Measurements from ENCODE around the gene AOX1.
"Not testable (repeated sequence)": the region's sequence is repeated elsewhere in the genome, so short reads cannot be mapped to it uniquely, and the experiment has no call there.

AOX1 gene

GRCh38 chr2:200604571-200605255 is 18.9 kb downstream of the AOX1 start:
- H3K36me3 ChIP-seq (ENCODE audit: insufficient read depth, low read length): peaks cover 6% of the 10 kb centered on the region
- peak overlapping the region; percentile 52 for H3K4me2 ChIP-seq (ENCODE audit: low read length)
- no peak overlapping the region for H3K4me3 ChIP-seq (ENCODE audit: low read length)
- peak overlapping the region; percentile 22 for H3K9ac ChIP-seq (ENCODE audit: low read depth, low read length)
- H3K9me3 ChIP-seq (replicated peaks; ENCODE audit: low read length): no peaks in the 10 kb centered on the region
- H3K4me1 ChIP-seq (ENCODE audit: control insufficient read depth, insufficient read depth, low read length): peaks cover 48% of the 10 kb centered on the region
- no peaks in the 10 kb centered on the region for H3K27me3 ChIP-seq (ENCODE audit: control insufficient read depth, insufficient read depth, low read length)

GRCh38 chr2:200608341-200609027 is 22.7 kb downstream of the AOX1 start:
- Histone ChIP-seq H3K9me3 (replicated peaks; ENCODE audit: low read length) (no peaks in the 10 kb centered on the region), H3K4me1 (ENCODE audit: control insufficient read depth, insufficient read depth, low read length) (peaks cover 41% of the 10 kb centered on the region), H3K27me3 (ENCODE audit: control insufficient read depth, insufficient read depth, low read length) (no peaks in the 10 kb centered on the region), H3K36me3 (ENCODE audit: insufficient read depth, low read length) (peaks cover 16% of the 10 kb centered on the region), H3K9ac (ENCODE audit: low read depth, low read length) (no peak overlapping the region), H3K4me3 (ENCODE audit: low read length) (peak overlapping the region; percentile 30), H3K4me2 (ENCODE audit: low read length) (peak overlapping the region; percentile 77)

- peak overlapping the region; percentile 67 for H3K4me3 ChIP-seq (ENCODE audit: low read length)
- H3K4me1 ChIP-seq (ENCODE audit: control insufficient read depth, insufficient read depth, low read length): peaks cover 39% of the 10 kb centered on the region
- H3K27me3 ChIP-seq (ENCODE audit: control insufficient read depth, insufficient read depth, low read length): no peaks in the 10 kb centered on the region
- H3K4me2 ChIP-seq (ENCODE audit: low read length): peak overlapping the region; percentile 77
- H3K9me3 ChIP-seq (replicated peaks; ENCODE audit: low read length): no peaks in the 10 kb centered on the region
- H3K9ac ChIP-seq (ENCODE audit: low read depth, low read length): peak overlapping the region; percentile 82
- peaks cover 21% of the 10 kb centered on the region for H3K36me3 ChIP-seq (ENCODE audit: insufficient read depth, low read length)
These were observed 23.3 kb downstream of the AOX1 start for GRCh38 chr2:200609028-200609614.

- Histone ChIP-seq H3K9ac (ENCODE audit: low read depth, low read length) (peak overlapping the region; percentile 82), H3K4me1 (ENCODE audit: control insufficient read depth, insufficient read depth, low read length) (peaks cover 40% of the 10 kb centered on the region), H3K36me3 (ENCODE audit: insufficient read depth, low read length) (peaks cover 26% of the 10 kb centered on the region), H3K4me2 (ENCODE audit: low read length) (peak overlapping the region; percentile 77), H3K4me3 (ENCODE audit: low read length) (peak overlapping the region; percentile 67)
- H3K27me3 ChIP-seq (ENCODE audit: control insufficient read depth, insufficient read depth, low read length); H3K9me3 ChIP-seq (replicated peaks; ENCODE audit: low read length): not testable (repeated sequence)
These were observed 24.4 kb downstream of the AOX1 start for GRCh38 chr2:200610217-200610616.

GRCh38 chr2:200613692-200614091 is 27.9 kb downstream of the AOX1 start:
- H3K9ac ChIP-seq (ENCODE audit: low read depth, low read length): no peak overlapping the region
- H3K4me1 ChIP-seq (ENCODE audit: control insufficient read depth, insufficient read depth, low read length): peaks cover 64% of the 10 kb centered on the region
- H3K4me2 ChIP-seq (ENCODE audit: low read length): no peak overlapping the region
- peaks cover 38% of the 10 kb centered on the region for H3K36me3 ChIP-seq (ENCODE audit: insufficient read depth, low read length)
- H3K9me3 ChIP-seq (replicated peaks; ENCODE audit: low read length): no peaks in the 10 kb centered on the region
- no peaks in the 10 kb centered on the region for H3K27me3 ChIP-seq (ENCODE audit: control insufficient read depth, insufficient read depth, low read length)
- no peak overlapping the region for H3K4me3 ChIP-seq (ENCODE audit: low read length)

GRCh38 chr2:200614249-200614648 is 28.4 kb downstream of the AOX1 start:
- Histone ChIP-seq H3K27me3 (ENCODE audit: control insufficient read depth, insufficient read depth, low read length) (no peaks in the 10 kb centered on the region), H3K36me3 (ENCODE audit: insufficient read depth, low read length) (peaks cover 38% of the 10 kb centered on the region), H3K4me2 (ENCODE audit: low read length) (no peak overlapping the region), H3K9ac (ENCODE audit: low read depth, low read length) (no peak overlapping the region), H3K4me3 (ENCODE audit: low read length) (no peak overlapping the region), H3K9me3 (replicated peaks; ENCODE audit: low read length) (no peaks in the 10 kb centered on the region), H3K4me1 (ENCODE audit: control insufficient read depth, insufficient read depth, low read length) (peaks cover 66% of the 10 kb centered on the region)

GRCh38 chr2:200615247-200615646 is 29.4 kb downstream of the AOX1 start:
- Histone ChIP-seq H3K4me3 (ENCODE audit: low read length) (no peak overlapping the region), H3K9me3 (replicated peaks; ENCODE audit: low read length) (no peaks in the 10 kb centered on the region), H3K9ac (ENCODE audit: low read depth, low read length) (no peak overlapping the region), H3K36me3 (ENCODE audit: insufficient read depth, low read length) (peaks cover 38% of the 10 kb centered on the region), H3K4me1 (ENCODE audit: control insufficient read depth, insufficient read depth, low read length) (peaks cover 60% of the 10 kb centered on the region), H3K27me3 (ENCODE audit: control insufficient read depth, insufficient read depth, low read length) (no peaks in the 10 kb centered on the region), H3K4me2 (ENCODE audit: low read length) (peak overlapping the region; percentile 16)

- peak overlapping the region; percentile 9 for H3K4me3 ChIP-seq (ENCODE audit: low read length)
- peak overlapping the region; percentile 37 for H3K9ac ChIP-seq (ENCODE audit: low read depth, low read length)
- H3K9me3 ChIP-seq (replicated peaks; ENCODE audit: low read length): no peaks in the 10 kb centered on the region
- no peaks in the 10 kb centered on the region for H3K27me3 ChIP-seq (ENCODE audit: control insufficient read depth, insufficient read depth, low read length)
- H3K4me2 ChIP-seq (ENCODE audit: low read length): peak overlapping the region; percentile 42
- H3K4me1 ChIP-seq (ENCODE audit: control insufficient read depth, insufficient read depth, low read length): peaks cover 56% of the 10 kb centered on the region
- peaks cover 45% of the 10 kb centered on the region for H3K36me3 ChIP-seq (ENCODE audit: insufficient read depth, low read length)
These were observed 30.4 kb downstream of the AOX1 start for GRCh38 chr2:200616193-200616592.

GRCh38 chr2:200616656-200617055 is 30.8 kb downstream of the AOX1 start:
- peak overlapping the region; percentile 42 for H3K4me2 ChIP-seq (ENCODE audit: low read length)
- H3K9me3 ChIP-seq (replicated peaks; ENCODE audit: low read length): no peaks in the 10 kb centered on the region
- H3K4me1 ChIP-seq (ENCODE audit: control insufficient read depth, insufficient read depth, low read length): peaks cover 54% of the 10 kb centered on the region
- H3K36me3 ChIP-seq (ENCODE audit: insufficient read depth, low read length): peaks cover 45% of the 10 kb centered on the region
- peak overlapping the region; percentile 37 for H3K9ac ChIP-seq (ENCODE audit: low read depth, low read length)
- H3K27me3 ChIP-seq (ENCODE audit: control insufficient read depth, insufficient read depth, low read length): no peaks in the 10 kb centered on the region
- H3K4me3 ChIP-seq (ENCODE audit: low read length): no peak overlapping the region

- H3K4me2 ChIP-seq (ENCODE audit: low read length): no peak overlapping the region
- H3K9me3 ChIP-seq (replicated peaks; ENCODE audit: low read length): no peaks in the 10 kb centered on the region
- peaks cover 41% of the 10 kb centered on the region for H3K36me3 ChIP-seq (ENCODE audit: insufficient read depth, low read length)
- no peak overlapping the region for H3K9ac ChIP-seq (ENCODE audit: low read depth, low read length)
- H3K27me3 ChIP-seq (ENCODE audit: control insufficient read depth, insufficient read depth, low read length): no peaks in the 10 kb centered on the region
- H3K4me1 ChIP-seq (ENCODE audit: control insufficient read depth, insufficient read depth, low read length): peaks cover 58% of the 10 kb centered on the region
- H3K4me3 ChIP-seq (ENCODE audit: low read length): no peak overlapping the region
These were observed 31.6 kb downstream of the AOX1 start for GRCh38 chr2:200617156-200618053.

- no peaks in the 10 kb centered on the region for H3K9me3 ChIP-seq (replicated peaks; ENCODE audit: low read length)
- H3K36me3 ChIP-seq (ENCODE audit: insufficient read depth, low read length): peaks cover 42% of the 10 kb centered on the region
- peaks cover 58% of the 10 kb centered on the region for H3K4me1 ChIP-seq (ENCODE audit: control insufficient read depth, insufficient read depth, low read length)
These were observed 32.2 kb downstream of the AOX1 start for GRCh38 chr2:200618054-200618419.

More at GRCh38 chr2:200618054-200618419, 32.2 kb downstream of the AOX1 start:
- no peak overlapping the region for H3K9ac ChIP-seq (ENCODE audit: low read depth, low read length)
- H3K4me3 ChIP-seq (ENCODE audit: low read length): no peak overlapping the region
- H3K27me3 ChIP-seq (ENCODE audit: control insufficient read depth, insufficient read depth, low read length): no peaks in the 10 kb centered on the region
- H3K4me2 ChIP-seq (ENCODE audit: low read length): no peak overlapping the region

Data from skeletal muscle satellite cell (primary cell).